Keratinocyte (primary cell): Measurements from ENCODE around the gene OR5A2. TPM values are rescaled to one million over a fixed set of nuclear protein-coding genes. Genes with fewer than 3 reads are reported as not detected.
"Not testable (repeated sequence)": the region's sequence is repeated elsewhere in the genome, so short reads cannot be mapped to it uniquely, and the experiment has no call there.

Source experiments
- DNase-seq: peaks from one replicate; pipeline ENCODE4 v3.0.0-alpha.2; 2011; ENCODE audit warnings: low read depth, missing footprints, low spot score
- FAIRE-seq: peaks from 2 replicates; lab custom pipeline; 2011; peaks lifted over from hg19 to GRCh38; lab: Jason Lieb, UNC
- H2AFZ ChIP-seq: 2 replicates; pipeline ENCODE4 v1.6.0; 2012; ENCODE audit warnings: low read length, control low read depth, inconsistent platforms; ENCODE audit not compliant: control insufficient read depth
- H3K27ac ChIP-seq: 2 replicates; pipeline ENCODE4 v1.5.1; 2011; ENCODE audit warnings: low read length; ENCODE audit not compliant: control insufficient read depth, insufficient read depth
- H3K27me3 ChIP-seq: 3 replicates; pipeline ENCODE4 v1.6.0; 2011; ENCODE audit warnings: low read length; ENCODE audit not compliant: control insufficient read depth, insufficient read depth; ENCODE audit errors: extremely low read depth
- H3K36me3 ChIP-seq, 2 experiments: 2 replicates in 1 of 2; 3 replicates in 1 of 2; pipeline ENCODE4 v1.5.1; 2011; ENCODE audit warnings: low read length in 2 of 2, mild to moderate bottlenecking in 1 of 2; ENCODE audit not compliant: control insufficient read depth in 2 of 2, insufficient read depth in 2 of 2; ENCODE audit errors: extremely low read depth in 1 of 2
- H3K4me1 ChIP-seq: 3 replicates; pipeline ENCODE4 v1.5.1; 2011; ENCODE audit warnings: low read length; ENCODE audit not compliant: control insufficient read depth, insufficient read depth; ENCODE audit errors: extremely low read depth
- H3K4me2 ChIP-seq: 3 replicates; pipeline ENCODE4 v1.6.0; 2011; ENCODE audit warnings: low read depth, low read length; ENCODE audit not compliant: control insufficient read depth, insufficient read depth; ENCODE audit errors: extremely low read depth
- H3K4me3 ChIP-seq, 3 experiments: fragments of 200-600 bp in 1 of 3; sonication (generic) in 1 of 3; 2 replicates in 2 of 3; 3 replicates in 1 of 3; pipeline ENCODE4 v1.5.1; 2011 to 2016; ENCODE audit warnings: low read length in 3 of 3, mild to moderate bottlenecking in 3 of 3, control low read depth in 2 of 3, inconsistent platforms in 1 of 3, low read depth in 1 of 3, mixed read lengths in 1 of 3, mixed run types in 1 of 3, moderate library complexity in 1 of 3; ENCODE audit not compliant: control insufficient read depth in 2 of 3, insufficient read depth in 2 of 3; ENCODE audit errors: extremely low read depth in 1 of 3
- H3K79me2 ChIP-seq: 2 replicates; pipeline ENCODE4 v1.6.0; 2012; ENCODE audit warnings: low read length; ENCODE audit not compliant: control insufficient read depth, insufficient read depth
- H3K9ac ChIP-seq: 3 replicates; pipeline ENCODE4 v1.6.0; 2011; ENCODE audit warnings: low read length; ENCODE audit not compliant: control insufficient read depth, insufficient read depth; ENCODE audit errors: extremely low read depth
- H3K9me1 ChIP-seq: 3 replicates; pipeline ENCODE4 v1.6.0; 2011; ENCODE audit warnings: low read length; ENCODE audit not compliant: control insufficient read depth, insufficient read depth; ENCODE audit errors: extremely low read depth
- H3K9me3 ChIP-seq: 2 replicates; pipeline ENCODE4 v1.5.1; 2012; ENCODE audit warnings: low read depth, low read length; ENCODE audit not compliant: control insufficient read depth
- H4K20me1 ChIP-seq: 3 replicates; pipeline ENCODE4 v1.6.0; 2011; ENCODE audit warnings: low read length; ENCODE audit not compliant: control insufficient read depth, insufficient read depth; ENCODE audit errors: extremely low read depth
- EZH2 ChIP-seq: IDR thresholded peaks from one replicate; pipeline ENCODE4 v1.6.1; 2012; ENCODE audit warnings: inconsistent platforms, mild to moderate bottlenecking, low read length, moderate library complexity
- dilution Hi-C: fragments of 300-500 bp; cut with MboI; formaldehyde crosslinking; loops from one replicate; pipeline ENCODE4 v1.7.0; 2020; ENCODE audit warnings: low sequenced_read_pairs; ENCODE audit not compliant: extremely low pct_ligation_motif_present
- polyA plus RNA-seq, 5 experiments: library from polyadenylated mRNA; depleted of rRNA in 3 of 5; stranded (reverse) in 3 of 5; stranded (forward) in 1 of 5; unstranded in 1 of 5; fragments of >200 nt; gene quantifications; 1 replicate in 1 of 5; 2 replicates in 3 of 5; 3 replicates in 1 of 5; pipeline versions ENCODE4 v1.2.1 to v1.2.3, GENCODE V29; 2011 to 2012; ENCODE audit warnings: missing spikeins in 2 of 5, low read depth in 1 of 5, low replicate concordance in 1 of 5
- TF ChIP-seq, protein P1 (sequence below), 3 experiments: IDR thresholded peaks in 1 of 3; conservative IDR thresholded peaks in 1 of 3; optimal IDR thresholded peaks in 1 of 3; 2 replicates in 2 of 3; 3 replicates in 1 of 3; pipeline versions ENCODE3 to v1.5.1; 2011; ENCODE audit warnings: low read length in 3 of 3, mild to moderate bottlenecking in 3 of 3, moderate library complexity in 2 of 3, control low read depth in 1 of 3, inconsistent platforms in 1 of 3; ENCODE audit not compliant: insufficient read depth in 2 of 3; ENCODE audit errors: extremely low read depth in 1 of 3

OR5A2 gene
- polyA plus RNA-seq, 1 donor (not counting 4 experiments of a cell fraction or from before 2014, with no cell fraction given): not detected

GRCh38 chr11:59448484-59448883 lies 22.3 kb upstream of the OR5A2 start:
- dilution Hi-C loops: no loop called here
- TF ChIP-seq, protein P1, sequence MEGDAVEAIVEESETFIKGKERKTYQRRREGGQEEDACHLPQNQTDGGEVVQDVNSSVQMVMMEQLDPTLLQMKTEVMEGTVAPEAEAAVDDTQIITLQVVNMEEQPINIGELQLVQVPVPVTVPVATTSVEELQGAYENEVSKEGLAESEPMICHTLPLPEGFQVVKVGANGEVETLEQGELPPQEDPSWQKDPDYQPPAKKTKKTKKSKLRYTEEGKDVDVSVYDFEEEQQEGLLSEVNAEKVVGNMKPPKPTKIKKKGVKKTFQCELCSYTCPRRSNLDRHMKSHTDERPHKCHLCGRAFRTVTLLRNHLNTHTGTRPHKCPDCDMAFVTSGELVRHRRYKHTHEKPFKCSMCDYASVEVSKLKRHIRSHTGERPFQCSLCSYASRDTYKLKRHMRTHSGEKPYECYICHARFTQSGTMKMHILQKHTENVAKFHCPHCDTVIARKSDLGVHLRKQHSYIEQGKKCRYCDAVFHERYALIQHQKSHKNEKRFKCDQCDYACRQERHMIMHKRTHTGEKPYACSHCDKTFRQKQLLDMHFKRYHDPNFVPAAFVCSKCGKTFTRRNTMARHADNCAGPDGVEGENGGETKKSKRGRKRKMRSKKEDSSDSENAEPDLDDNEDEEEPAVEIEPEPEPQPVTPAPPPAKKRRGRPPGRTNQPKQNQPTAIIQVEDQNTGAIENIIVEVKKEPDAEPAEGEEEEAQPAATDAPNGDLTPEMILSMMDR (optimal IDR thresholded peaks at IDR 0.05 in 1 of 3, IDR thresholded peaks at IDR 0.05 in 1 of 3, conservative IDR thresholded peaks at IDR 0.05 in 1 of 3; ENCODE audit: extremely low read depth in 1 of 3, insufficient read depth in 2 of 3, low read length in 3 of 3): no peak
- no peak for TF ChIP-seq EZH2
- Histone ChIP-seq H3K4me2 (no peak overlapping the region), H3K27me3 (no peaks in the 10 kb centered on the region), H3K9ac (no peak overlapping the region), H3K79me2 (no peaks in the 10 kb centered on the region), H3K4me1 (no peaks in the 10 kb centered on the region), H2AFZ (no peak overlapping the region), H3K9me1 (no peaks in the 10 kb centered on the region), H3K4me3 (no peak overlapping the region), H3K27ac (no peak overlapping the region), H3K9me3 (no peaks in the 10 kb centered on the region), H3K36me3 (no peaks in the 10 kb centered on the region), H4K20me1 (no peaks in the 10 kb centered on the region)
- no peak for FAIRE-seq
- no peak for DNase-seq

- H3K4me2 ChIP-seq, FAIRE-seq, H3K9me1 ChIP-seq, H3K4me3 ChIP-seq, H3K27me3 ChIP-seq, H3K79me2 ChIP-seq, H3K4me1 ChIP-seq, DNase-seq, H3K27ac ChIP-seq, dilution Hi-C loops, H3K36me3 ChIP-seq, H4K20me1 ChIP-seq, H3K9me3 ChIP-seq, H3K9ac ChIP-seq, H2AFZ ChIP-seq: not testable (repeated sequence)
Observed at GRCh38 chr11:59445624-59446023, 19.4 kb upstream of the OR5A2 start.

DNA sequence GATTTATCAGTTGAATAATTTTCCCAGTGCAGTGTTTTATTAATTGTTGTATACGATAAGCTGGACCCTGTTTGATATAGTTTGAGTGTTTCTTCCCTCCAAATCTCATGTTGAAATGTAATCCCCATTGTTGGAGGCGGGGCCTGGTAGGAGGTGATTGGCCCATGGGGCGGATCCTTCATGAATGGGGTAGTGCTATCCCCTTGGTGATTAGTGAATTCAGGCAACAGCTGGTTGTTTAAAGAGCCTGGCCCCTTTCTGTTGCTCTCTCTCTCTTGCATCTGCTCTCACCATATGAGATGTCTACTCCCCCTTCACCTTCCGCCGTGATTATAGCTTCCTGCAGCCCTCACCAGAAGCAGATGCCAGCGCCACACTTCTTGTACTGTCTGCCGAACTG lies 11.6 kb upstream of the OR5A2 start:
- Histone ChIP-seq H3K79me2 (no peaks in the 10 kb centered on the region), H3K4me2 (no peak overlapping the region), H3K4me3 (no peak overlapping the region), H4K20me1 (no peaks in the 10 kb centered on the region), H3K4me1 (no peaks in the 10 kb centered on the region), H3K9me3 (no peaks in the 10 kb centered on the region), H2AFZ (no peak overlapping the region), H3K27ac (no peak overlapping the region), H3K9me1 (no peaks in the 10 kb centered on the region), H3K9ac (no peak overlapping the region), H3K27me3 (no peaks in the 10 kb centered on the region), H3K36me3 (no peaks in the 10 kb centered on the region)
- dilution Hi-C loops: no loop called here
- FAIRE-seq (no peak), DNase-seq (no peak)
- no peak for TF ChIP-seq EZH2
- TF ChIP-seq, protein P1 (optimal IDR thresholded peaks at IDR 0.05 in 1 of 3, IDR thresholded peaks at IDR 0.05 in 1 of 3, conservative IDR thresholded peaks at IDR 0.05 in 1 of 3; ENCODE audit: extremely low read depth in 1 of 3, insufficient read depth in 2 of 3, low read length in 3 of 3): no peak
